Common myeloid progenitor, CD34-positive (primary cell): ENCODE data around the gene TLE7.

Experiments
- CTCF ChIA-PET: fragments of 350-600 bp; sonication (Branson Sonifier 250); formaldehyde crosslinking; loops from one replicate; lab custom pipeline; 2021; ENCODE audit warnings: antibody characterized with exemption; lab: Charles Lee
- POLR2A ChIA-PET: fragments of 350-600 bp; sonication (Branson Sonifier 250); formaldehyde crosslinking; loops from one replicate; lab custom pipeline; 2021; ENCODE audit warnings: antibody characterized with exemption; lab: Charles Lee
- DNase-seq, 3 donors: peaks; one replicate each; pipeline versions ENCODE4 v3.0.0 to v3.0.0-alpha.2; 2013
- H3K27ac ChIP-seq, 2 experiments: 1 replicate in 1 of 2; 2 replicates in 1 of 2; pipeline ENCODE4 v1.7.0; 2013; ENCODE audit warnings: inconsistent platforms in 2 of 2, low read length in 2 of 2, mild to moderate bottlenecking in 2 of 2, low read depth in 1 of 2, moderate library complexity in 1 of 2; ENCODE audit not compliant: severe bottlenecking in 2 of 2, insufficient read depth in 1 of 2, poor library complexity in 1 of 2
- H3K27me3 ChIP-seq, 5 experiments: replicated peaks in 2 of 5; 1 replicate in 3 of 5; 2 replicates in 2 of 5; pipeline versions ENCODE4 v1.6.1 to v1.7.0; 2013; ENCODE audit warnings: low read length in 4 of 5, mild to moderate bottlenecking in 2 of 5, moderate library complexity in 2 of 5, inconsistent platforms in 1 of 5; ENCODE audit not compliant: insufficient read depth in 5 of 5, control insufficient read depth in 4 of 5
- H3K36me3 ChIP-seq, 4 experiments: 1 replicate in 2 of 4; 2 replicates in 2 of 4; pipeline versions ENCODE4 v1.6.1 to v1.7.0; 2013; ENCODE audit warnings: low read length in 3 of 4, control low read depth in 1 of 4, mild to moderate bottlenecking in 1 of 4; ENCODE audit not compliant: control insufficient read depth in 4 of 4, insufficient read depth in 4 of 4
- H3K4me1 ChIP-seq, 4 experiments: 1 replicate in 3 of 4; 2 replicates in 1 of 4; pipeline versions ENCODE4 v1.6.1 to v1.7.1; 2013; ENCODE audit warnings: low read length in 3 of 4, mild to moderate bottlenecking in 3 of 4, control low read depth in 1 of 4, inconsistent platforms in 1 of 4, moderate library complexity in 1 of 4; ENCODE audit not compliant: control insufficient read depth in 4 of 4, insufficient read depth in 4 of 4; ENCODE audit errors: control extremely low read depth in 1 of 4
- H3K4me3 ChIP-seq, 7 experiments: 1 replicate in 4 of 7; 2 replicates in 3 of 7; pipeline versions ENCODE4 v1.5.1 to v1.7.0; 2013; ENCODE audit warnings: mild to moderate bottlenecking in 7 of 7, low read length in 6 of 7, moderate library complexity in 6 of 7, inconsistent platforms in 2 of 7, low read depth in 2 of 7, control low read depth in 1 of 7; ENCODE audit not compliant: insufficient read depth in 4 of 7, control insufficient read depth in 1 of 7; ENCODE audit errors: extremely low read depth in 1 of 7
- H3K9me3 ChIP-seq, 5 experiments: 1 replicate in 4 of 5; 2 replicates in 1 of 5; pipeline versions ENCODE4 v1.6.1 to v1.7.1; 2013; ENCODE audit warnings: low read length in 4 of 5, mild to moderate bottlenecking in 2 of 5, inconsistent platforms in 1 of 5, low read depth in 1 of 5, moderate library complexity in 1 of 5; ENCODE audit not compliant: control insufficient read depth in 4 of 5, insufficient read depth in 2 of 5; ENCODE audit errors: control extremely low read depth in 1 of 5
- WGBS: methylation state at CpG from one replicate; pipeline ENCODE4 v1.1.5; 2013; ENCODE audit not compliant: insufficient coverage; 5-methylcytosine and 5-hydroxymethylcytosine counted together

Gene TLE7

GRCh38 chr16:71429581-71429980, 12.3 kb downstream of the TLE7 start:
- 90% methylated on average over 3 of the region's 3 CpGs for WGBS
- H3K27me3 ChIP-seq: peaks cover 0 to 56% (median 14%) of the 10 kb centered on the region in 5 experiments
- POLR2A ChIA-PET: no interaction called here
- H3K4me1 ChIP-seq: peaks cover 0 to 6% (median 2%) of the 10 kb centered on the region in 4 experiments
- H3K36me3 ChIP-seq: no peaks in the 10 kb centered on the region
- no peak for DNase-seq
- H3K4me3 ChIP-seq: no peak overlapping the region
- H3K9me3 ChIP-seq: peaks cover 0 to 9% (median 3%) of the 10 kb centered on the region in 5 experiments
- CTCF ChIA-PET: interaction anchor here (0.5 to 1.2 kb wide), 4 partner anchors 16 to 821 kb away, joined by 3 read pairs; no protein-coding TSS in a partner anchor
- no peak overlapping the region for H3K27ac ChIP-seq

- Histone ChIP-seq H3K9me3 (peaks cover 0 to 9% (median 3%) of the 10 kb centered on the region in 5 experiments), H3K27me3 (peaks cover 0 to 63% (median 16%) of the 10 kb centered on the region in 5 experiments), H3K4me3 (no peak overlapping the region), H3K27ac (no peak overlapping the region), H3K36me3 (no peaks in the 10 kb centered on the region), H3K4me1 (peaks cover 0 to 6% (median 2%) of the 10 kb centered on the region in 4 experiments)
- DNase-seq: no peak
- 96% methylated on average over 2 of the region's 2 CpGs for WGBS
- ChIA-PET POLR2A (no interaction called here), CTCF (interaction anchor here (0.5 to 1.2 kb wide), 2 partner anchors 16 to 63 kb away, joined by 3 read pairs; no protein-coding TSS in a partner anchor)
Measured at GRCh38 chr16:71428883-71429282, 13.0 kb downstream of the TLE7 start.

GRCh38 chr16:71428385-71428784, 13.5 kb downstream of the TLE7 start:
- H3K4me1 ChIP-seq: peaks cover 0 to 6% (median 2%) of the 10 kb centered on the region in 4 experiments
- CTCF ChIA-PET: interaction anchor here (1.2 kb wide), 1 partner anchor 15 kb away, joined by 3 read pairs; no protein-coding TSS in a partner anchor
- H3K27me3 ChIP-seq: peaks cover 0 to 67% (median 16%) of the 10 kb centered on the region in 5 experiments
- H3K4me3 ChIP-seq: no peak overlapping the region
- no peak for DNase-seq
- no peak overlapping the region for H3K27ac ChIP-seq
- H3K36me3 ChIP-seq: no peaks in the 10 kb centered on the region
- peaks cover 0 to 9% (median 3%) of the 10 kb centered on the region in 5 experiments for H3K9me3 ChIP-seq
- POLR2A ChIA-PET: no interaction called here

- Histone ChIP-seq H3K27me3 (peaks cover 0 to 75% (median 16%) of the 10 kb centered on the region in 5 experiments), H3K27ac (no peak overlapping the region), H3K4me1 (peaks cover 0 to 6% (median 2%) of the 10 kb centered on the region in 4 experiments), H3K9me3 (peaks cover 0 to 9% (median 3%) of the 10 kb centered on the region in 5 experiments), H3K36me3 (no peaks in the 10 kb centered on the region), H3K4me3 (no peak overlapping the region)
- CTCF ChIA-PET: interaction anchor here (1.6 kb wide), 1 partner anchor 15 kb away, joined by 7 read pairs; no protein-coding TSS in a partner anchor
- DNase-seq: no peak
- POLR2A ChIA-PET: no interaction called here
- 75% methylated on average over 6 of the region's 12 CpGs for WGBS
Measured at GRCh38 chr16:71426880-71427615, 14.8 kb downstream of the TLE7 start.

- ChIA-PET POLR2A (no interaction called here), CTCF (interaction anchor here (1.6 kb wide), 1 partner anchor 14 kb away, joined by 7 read pairs; no protein-coding TSS in a partner anchor)
- no peak overlapping the region for H3K27ac ChIP-seq
- peak; percentile 73 to 94 (median 84) for DNase-seq
- H3K36me3 ChIP-seq: no peaks in the 10 kb centered on the region
- peaks cover 0 to 80% (median 16%) of the 10 kb centered on the region in 5 experiments for H3K27me3 ChIP-seq
- peaks cover 0 to 9% (median 3%) of the 10 kb centered on the region in 5 experiments for H3K9me3 ChIP-seq
- 1% methylated on average over 45 of the region's 48 CpGs for whole genome bisulfite sequencing
- peaks cover 0 to 6% (median 2%) of the 10 kb centered on the region in 4 experiments for H3K4me1 ChIP-seq
- H3K4me3 ChIP-seq: peak overlapping the region in 4 of 7 experiments; percentile 19 to 50 (median 43)
Measured at GRCh38 chr16:71426069-71426879, 15.6 kb downstream of the TLE7 start.

GRCh38 chr16:71425746-71426068, 16.1 kb downstream of the TLE7 start:
- Histone ChIP-seq H3K9me3 (peaks cover 0 to 9% (median 3%) of the 10 kb centered on the region in 5 experiments), H3K27me3 (peaks cover 0 to 79% (median 17%) of the 10 kb centered on the region in 5 experiments), H3K4me3 (peak overlapping the region in 2 of 7 experiments; percentile 40 to 50), H3K36me3 (no peaks in the 10 kb centered on the region), H3K27ac (no peak overlapping the region), H3K4me1 (peaks cover 0 to 6% (median 2%) of the 10 kb centered on the region in 4 experiments)
- ChIA-PET CTCF (no interaction called here), POLR2A (no interaction called here)
- no peak for DNase-seq
- WGBS: 32% methylated on average over 14 of the region's 18 CpGs
